GM12875 (cell line): ENCODE data around the gene OR5H14.

Experiments
- H3K4me3 ChIP-seq: one replicate; pipeline ENCODE4 v1.5.1; 2011; ENCODE audit warnings: low read depth, low read length, control low read depth
- TF ChIP-seq, protein P1 (sequence below): IDR thresholded peaks from 2 replicates; pipeline ENCODE4 v1.5.1; 2011; ENCODE audit warnings: low read depth, mild to moderate bottlenecking, control low read depth, inconsistent platforms, low read length, moderate library complexity, borderline replicate concordance; ENCODE audit not compliant: insufficient read depth

Gene OR5H14

DNA sequence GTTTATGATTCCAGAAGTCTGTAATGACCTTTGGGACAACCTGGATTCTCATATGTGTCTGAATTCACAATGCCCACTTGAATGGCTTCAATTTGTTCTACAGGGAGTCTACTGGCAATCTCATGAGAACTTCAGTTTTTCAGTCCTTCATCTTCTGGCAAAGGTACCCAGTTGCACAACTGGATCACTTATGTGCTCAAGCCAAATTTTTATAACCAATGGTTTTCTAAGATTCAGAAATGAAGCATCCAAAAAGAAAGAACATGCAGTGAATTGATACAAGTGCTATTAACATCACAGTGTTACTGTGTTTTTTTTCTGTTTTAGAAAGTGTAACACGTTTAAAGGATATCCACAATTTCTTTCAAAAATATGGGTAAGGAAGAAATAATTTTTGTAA is at the start of gene OR5H14:
Gene OR5H14, plus strand, starts transcription at position 301 of the 400 bp plus-strand sequence. CDS start 1,907 bp downstream, outside the sequence.
- TF ChIP-seq, protein P1, sequence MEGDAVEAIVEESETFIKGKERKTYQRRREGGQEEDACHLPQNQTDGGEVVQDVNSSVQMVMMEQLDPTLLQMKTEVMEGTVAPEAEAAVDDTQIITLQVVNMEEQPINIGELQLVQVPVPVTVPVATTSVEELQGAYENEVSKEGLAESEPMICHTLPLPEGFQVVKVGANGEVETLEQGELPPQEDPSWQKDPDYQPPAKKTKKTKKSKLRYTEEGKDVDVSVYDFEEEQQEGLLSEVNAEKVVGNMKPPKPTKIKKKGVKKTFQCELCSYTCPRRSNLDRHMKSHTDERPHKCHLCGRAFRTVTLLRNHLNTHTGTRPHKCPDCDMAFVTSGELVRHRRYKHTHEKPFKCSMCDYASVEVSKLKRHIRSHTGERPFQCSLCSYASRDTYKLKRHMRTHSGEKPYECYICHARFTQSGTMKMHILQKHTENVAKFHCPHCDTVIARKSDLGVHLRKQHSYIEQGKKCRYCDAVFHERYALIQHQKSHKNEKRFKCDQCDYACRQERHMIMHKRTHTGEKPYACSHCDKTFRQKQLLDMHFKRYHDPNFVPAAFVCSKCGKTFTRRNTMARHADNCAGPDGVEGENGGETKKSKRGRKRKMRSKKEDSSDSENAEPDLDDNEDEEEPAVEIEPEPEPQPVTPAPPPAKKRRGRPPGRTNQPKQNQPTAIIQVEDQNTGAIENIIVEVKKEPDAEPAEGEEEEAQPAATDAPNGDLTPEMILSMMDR: no peak
- no peak within 1 kb of the TSS for H3K4me3 ChIP-seq

DNA sequence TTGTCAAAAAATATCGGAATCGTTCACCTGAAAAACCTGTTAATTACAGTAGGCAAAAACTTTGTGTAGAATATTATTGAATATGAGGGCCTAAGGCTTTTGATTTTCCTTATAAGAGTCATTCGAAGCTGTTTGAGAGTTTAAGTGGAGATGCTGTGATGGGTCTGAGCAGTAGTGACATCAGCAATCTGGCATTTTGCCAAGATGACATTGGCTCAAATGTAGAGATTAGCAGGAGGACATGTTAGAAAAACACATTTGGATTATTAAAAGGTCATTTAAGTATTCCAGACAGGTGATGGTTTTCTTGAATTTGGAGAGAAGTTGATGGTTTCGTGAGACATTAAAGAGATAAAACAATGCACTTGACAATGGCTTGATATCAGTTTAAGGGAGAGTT is 47.4 kb upstream of the OR5H14 start:
- no peak overlapping the region for H3K4me3 ChIP-seq
- TF ChIP-seq, protein P1: no peak

DNA sequence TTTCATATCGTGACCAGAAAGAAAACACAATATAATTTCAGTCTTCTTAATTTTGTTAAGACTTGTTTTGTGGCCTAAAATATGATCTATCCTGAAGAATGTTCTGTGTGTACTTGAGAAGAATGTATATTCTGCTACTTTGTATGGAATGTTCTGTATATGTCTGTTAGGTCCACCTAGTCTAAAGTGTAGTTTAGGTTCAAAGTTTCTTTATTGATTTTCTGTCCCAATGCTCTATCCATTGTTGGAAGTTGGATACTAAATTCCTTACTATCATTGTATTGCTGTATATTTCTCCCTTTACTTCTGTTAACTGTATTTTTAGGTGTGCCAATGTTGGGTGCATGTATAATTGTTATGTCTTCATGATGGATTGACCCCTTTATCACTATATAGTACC is 39.1 kb upstream of the OR5H14 start:
- no peak overlapping the region for H3K4me3 ChIP-seq
- TF ChIP-seq, protein P1: no peak

DNA sequence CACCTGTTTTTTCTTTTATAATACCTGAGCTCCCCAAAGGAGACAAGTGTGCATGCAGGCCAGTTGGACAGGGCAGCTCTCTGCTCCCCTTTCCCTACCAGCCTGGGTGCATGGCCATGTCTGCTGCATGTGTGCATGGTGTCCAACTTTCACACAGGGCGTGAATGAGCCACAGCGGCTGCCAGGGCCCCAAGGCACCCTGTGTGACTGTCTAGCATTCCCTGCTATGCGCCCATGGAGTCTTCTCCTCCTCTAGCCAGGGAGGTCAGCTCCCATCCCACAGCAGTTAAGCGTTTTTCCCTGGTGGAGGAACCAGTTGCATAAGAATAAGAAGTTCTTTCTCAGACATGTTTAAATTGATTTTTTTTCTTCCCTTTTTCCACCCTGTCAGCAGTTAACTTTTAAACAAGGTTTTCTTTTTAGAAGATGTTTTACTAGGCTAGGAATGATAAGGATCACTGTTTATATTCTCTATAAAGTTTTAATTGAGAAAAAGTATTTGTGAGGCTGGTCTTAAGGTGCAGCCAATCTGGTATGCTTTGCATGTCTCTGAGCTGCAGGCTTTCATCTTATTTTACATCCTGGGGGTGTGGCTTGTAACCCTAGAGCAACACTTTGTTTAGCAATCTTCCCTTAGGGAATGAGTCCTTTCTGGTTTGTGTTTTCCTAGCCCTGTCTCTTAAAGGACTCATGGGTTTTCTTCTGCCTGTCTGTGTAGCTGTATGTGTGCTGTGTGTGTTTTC is 37.3 kb upstream of the OR5H14 start:
- no peak overlapping the region for H3K4me3 ChIP-seq
- TF ChIP-seq, protein P1: no peak

DNA sequence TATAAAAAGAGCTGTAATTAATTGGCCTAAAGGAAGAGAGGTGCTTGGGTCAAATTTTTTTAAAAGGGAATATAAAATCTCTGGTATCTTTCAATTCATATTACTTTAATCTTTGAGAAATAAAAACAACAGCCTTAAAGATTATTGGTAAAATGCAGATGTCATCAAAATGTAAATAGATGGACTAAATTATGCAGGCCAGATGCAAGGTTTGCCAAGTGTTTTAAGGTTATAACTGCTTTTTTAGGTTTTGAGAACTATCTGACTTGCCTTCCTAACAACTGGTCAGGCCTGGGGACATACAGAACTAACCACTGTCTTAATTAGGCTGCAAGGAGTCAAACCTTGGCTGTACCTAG is 36.8 kb upstream of the OR5H14 start:
- H3K4me3 ChIP-seq: no peak overlapping the region
- TF ChIP-seq, protein P1: no peak

DNA sequence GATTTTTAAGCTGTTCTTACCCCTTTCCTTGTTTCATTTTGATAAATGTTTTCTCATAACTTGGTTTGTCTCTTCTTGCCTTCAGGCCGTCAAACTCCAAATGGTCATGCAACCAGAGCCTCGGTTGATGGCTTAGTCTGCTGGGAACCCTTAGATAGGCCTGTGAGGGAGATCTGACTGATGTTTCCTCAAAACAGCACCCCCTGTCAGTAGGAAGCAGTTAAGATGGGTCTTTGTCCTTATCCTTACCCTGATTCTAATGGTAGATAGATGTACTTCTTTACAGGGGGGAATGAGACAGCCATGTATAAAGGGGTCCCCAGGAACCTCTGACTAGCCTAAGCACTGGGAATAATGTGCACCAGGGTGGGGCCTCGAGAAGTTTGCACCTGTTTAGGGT is 33.0 kb upstream of the OR5H14 start:
- H3K4me3 ChIP-seq: no peak overlapping the region
- TF ChIP-seq, protein P1: no peak

DNA sequence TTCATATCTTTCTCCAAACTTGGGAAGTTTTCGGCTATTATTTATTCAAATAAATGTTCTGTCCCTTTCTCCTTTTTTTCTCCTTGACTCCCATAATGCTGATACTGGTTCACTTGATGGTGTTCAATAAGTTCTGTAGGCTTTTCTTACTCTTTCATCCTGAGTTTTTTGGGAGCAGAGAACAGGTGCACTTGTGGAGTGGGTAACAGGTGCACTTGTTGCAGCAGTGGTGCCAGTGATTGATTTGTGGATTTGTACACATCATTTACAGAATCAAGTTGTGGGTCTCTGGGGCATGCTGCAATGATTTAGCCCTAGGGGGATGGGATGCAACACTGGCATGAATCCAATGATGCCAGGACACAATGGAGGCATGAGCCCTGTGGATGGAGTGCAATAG is 31.6 kb upstream of the OR5H14 start:
- no peak overlapping the region for H3K4me3 ChIP-seq
- TF ChIP-seq, protein P1: no peak
